GM20431 (cell line): ENCODE measurements around the gene ALK.

Experiments
- in situ Hi-C: fragments of 300-500 bp; cut with MseI, MboI; formaldehyde crosslinking; loops from one replicate; pipeline ENCODE4 v1.15.0; 2020; ENCODE audit warnings: low sequenced_read_pairs; ENCODE audit not compliant: unreplicated experiment

The ALK gene

GRCh38 chr2:29910960-29911359 is 10.4 kb downstream of the ALK start:
- in situ Hi-C loops: no loop called here

DNA sequence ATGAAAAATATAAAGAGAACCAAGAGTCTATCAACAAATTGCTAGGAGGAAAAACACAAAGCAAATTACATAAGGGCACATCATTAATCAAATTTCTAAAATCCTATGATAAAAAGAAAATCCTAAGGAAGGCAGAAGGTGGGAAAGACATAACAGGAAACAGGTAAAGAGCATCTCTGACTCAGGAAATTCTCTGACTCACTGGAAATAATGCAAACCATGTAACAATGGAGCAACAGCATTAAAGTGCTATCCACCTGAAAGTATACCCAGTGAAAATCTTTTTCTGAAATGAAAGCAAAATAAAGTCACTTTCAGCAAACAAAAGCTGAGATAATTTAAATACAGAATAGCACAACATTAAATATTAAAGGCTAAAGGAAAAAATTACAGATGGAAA is 10.9 kb downstream of the ALK start:
- in situ Hi-C loops: no loop called here

GRCh38 chr2:29902356-29902755 is 19.0 kb downstream of the ALK start:
- in situ Hi-C loops: no loop called here

- in situ Hi-C loops: no loop called here
Observed at GRCh38 chr2:29900971-29901633, 20.3 kb downstream of the ALK start.

- in situ Hi-C loops: no loop called here
Observed at GRCh38 chr2:29898999-29899398, 22.4 kb downstream of the ALK start.

GRCh38 chr2:29894822-29895614 is 26.4 kb downstream of the ALK start:
- in situ Hi-C loops: no loop called here

DNA sequence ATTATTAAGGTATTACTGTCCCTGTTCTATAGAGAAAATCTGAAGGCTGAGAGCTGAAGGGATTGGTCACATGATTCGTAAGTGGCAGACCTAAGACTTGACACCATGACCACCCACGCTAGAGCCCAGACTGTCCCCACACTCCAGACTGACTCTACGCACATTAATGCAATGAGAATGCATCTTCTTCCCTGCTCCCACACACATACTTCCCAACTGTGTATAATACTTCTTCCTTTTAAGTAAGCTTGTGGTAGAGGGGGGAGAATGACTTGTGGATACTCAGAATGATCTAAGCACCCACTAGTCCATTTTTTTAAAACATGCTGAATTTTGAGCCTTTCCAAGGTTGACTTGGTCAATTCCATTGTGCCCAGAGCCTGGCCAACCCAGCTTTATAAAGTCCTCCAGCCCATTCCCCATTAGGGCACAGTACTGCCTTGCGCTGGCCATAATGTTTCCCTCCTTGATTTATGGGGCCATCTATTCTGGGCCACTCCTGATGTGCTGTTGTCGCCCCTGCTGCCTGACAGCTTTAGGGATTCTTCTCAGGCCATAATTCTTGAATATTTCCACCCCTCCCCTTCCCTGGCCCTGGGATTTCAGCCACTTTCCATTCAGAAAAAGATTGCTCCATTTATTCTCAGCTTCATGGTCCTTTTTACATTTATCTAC is 28.7 kb downstream of the ALK start:
- in situ Hi-C loops: no loop called here

DNA sequence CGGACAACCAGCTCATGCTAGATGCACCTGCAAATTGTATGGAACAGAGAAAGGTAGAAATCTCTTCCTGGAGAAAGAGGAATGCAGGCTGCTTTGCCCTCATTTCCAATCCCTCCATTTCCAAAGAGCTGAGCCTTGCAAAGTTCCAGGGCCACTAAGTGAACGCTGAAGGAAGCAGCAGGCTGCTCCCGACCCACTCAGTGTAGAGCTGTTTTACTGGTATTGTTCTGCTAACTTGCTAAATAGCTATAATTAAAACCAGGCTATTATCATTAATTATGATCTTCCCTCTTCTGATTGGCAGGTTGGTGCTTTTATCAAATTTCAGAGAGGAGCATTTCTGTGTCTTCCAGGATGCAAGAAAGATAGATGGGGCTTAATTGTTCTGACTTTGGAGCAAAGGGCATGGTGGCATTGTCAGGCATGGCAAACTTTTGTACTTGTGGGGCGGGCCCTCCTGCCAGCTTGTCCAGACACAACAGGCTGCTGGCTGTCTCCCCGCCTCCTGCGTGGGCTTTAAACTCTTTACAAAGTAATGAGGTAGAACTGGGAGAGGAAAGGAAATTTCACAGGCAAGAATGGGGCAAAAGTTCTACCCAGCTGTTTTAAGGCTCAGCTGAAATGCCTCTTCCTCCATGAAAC is 40.2 kb downstream of the ALK start:
- in situ Hi-C loops: no loop called here

DNA sequence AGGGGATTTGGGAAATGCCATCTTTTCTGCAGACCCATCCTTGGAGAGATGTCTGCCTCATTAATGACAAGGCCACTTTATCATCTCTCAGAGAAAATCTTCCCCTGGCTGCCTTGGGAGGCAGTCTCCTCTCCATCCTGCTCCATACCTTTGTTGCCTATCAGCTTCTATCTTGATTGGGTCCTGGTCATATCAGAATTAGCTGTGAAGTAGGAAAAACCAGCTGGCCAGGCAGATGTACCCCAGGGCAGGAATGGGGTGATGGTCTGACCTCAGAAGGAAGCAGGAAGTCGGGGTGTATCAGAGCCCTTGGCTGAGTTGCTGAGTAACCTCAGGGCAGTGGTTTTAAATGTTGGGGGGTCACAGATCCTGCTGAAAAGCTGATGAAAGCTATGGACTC is 41.3 kb downstream of the ALK start:
- in situ Hi-C loops: no loop called here

DNA sequence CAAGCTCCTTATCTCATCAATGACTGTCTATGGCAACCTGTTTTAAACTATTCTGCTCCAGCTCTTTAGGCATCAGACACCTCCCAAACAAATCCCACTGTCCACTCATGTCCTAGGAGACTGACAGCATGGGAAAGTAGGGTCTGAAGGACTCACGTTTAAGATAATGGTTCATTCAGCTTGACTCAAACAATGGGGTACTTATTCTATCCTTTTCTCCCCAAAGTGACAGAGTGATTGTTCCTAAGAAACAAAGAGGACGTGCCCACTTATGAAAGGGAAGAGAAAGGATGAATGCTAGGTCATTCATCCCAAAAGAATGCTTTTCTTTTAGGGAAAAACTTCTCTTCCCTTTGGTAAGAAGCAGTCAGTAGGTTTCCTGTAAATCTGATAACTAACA is 41.9 kb downstream of the ALK start:
- in situ Hi-C loops: no loop called here

GRCh38 chr2:29878898-29879297 is 42.5 kb downstream of the ALK start:
- in situ Hi-C loops: no loop called here

DNA sequence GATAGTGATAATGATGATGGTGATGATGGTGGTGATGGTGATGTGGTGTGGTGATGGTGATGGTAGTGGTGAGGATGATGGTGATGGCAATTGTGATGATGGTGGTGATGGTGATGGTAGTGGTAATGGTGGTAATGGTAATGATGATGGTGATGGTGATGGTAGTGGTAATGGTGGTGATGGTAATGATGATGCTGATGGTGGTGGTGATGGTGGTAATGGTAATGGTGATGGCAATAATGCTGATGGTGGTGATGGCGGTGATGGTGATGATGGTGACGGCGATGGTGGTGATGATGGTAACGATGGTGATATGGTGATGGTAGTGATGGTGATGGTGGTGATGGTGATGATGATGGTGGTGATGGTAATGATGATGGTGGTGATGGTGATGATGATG is 45.0 kb downstream of the ALK start:
- in situ Hi-C loops: no loop called here

- in situ Hi-C loops: no loop called here
Observed at GRCh38 chr2:29874745-29875144, 46.6 kb downstream of the ALK start.

GRCh38 chr2:29872870-29873269 is 48.5 kb downstream of the ALK start:
- in situ Hi-C loops: no loop called here

- in situ Hi-C loops: no loop called here
Observed at GRCh38 chr2:29871541-29871940, 49.8 kb downstream of the ALK start.

DNA sequence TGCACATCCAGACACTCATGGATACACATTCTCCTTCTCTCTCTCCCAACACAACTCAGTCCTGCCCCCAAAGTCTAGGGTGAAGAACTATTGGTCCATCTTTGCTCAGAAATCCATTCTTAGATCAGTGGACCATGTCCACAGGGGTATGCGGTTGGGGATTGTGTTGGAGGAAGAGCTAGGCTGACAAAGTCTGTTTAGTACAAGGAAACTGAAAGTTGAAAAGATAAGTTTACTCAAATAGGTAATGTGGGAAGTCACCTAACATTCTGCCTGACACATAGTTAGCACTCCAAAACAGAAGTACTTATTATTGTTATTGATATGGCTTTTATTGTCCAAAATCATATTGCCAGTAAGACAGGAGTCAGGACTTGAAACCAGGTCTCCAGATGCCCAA is 55.9 kb downstream of the ALK start:
- in situ Hi-C loops: no loop called here

- in situ Hi-C loops: no loop called here
Observed at GRCh38 chr2:29864988-29865387, 56.4 kb downstream of the ALK start.

- in situ Hi-C loops: no loop called here
Observed at GRCh38 chr2:29855924-29856639, 65.3 kb downstream of the ALK start.

- in situ Hi-C loops: no loop called here
Observed at GRCh38 chr2:29850794-29851193, 70.6 kb downstream of the ALK start.
